Lung (tissue), 12 donors: ENCODE results near the gene TBCE. TPM values are rescaled to one million over a fixed set of nuclear protein-coding genes. Genes with fewer than 3 reads are reported as not detected.
"Not testable (repeated sequence)": the region's sequence is repeated elsewhere in the genome, so short reads cannot be mapped to it uniquely, and the experiment has no call there.

ENCODE experiments used
- ATAC-seq: fragments of 200-7000 bp; cut with Tn5 transposase; one replicate; pipeline ENCODE4 v1.9.1; 2020; ENCODE audit warnings: moderate number of reproducible peaks; ENCODE audit not compliant: insufficient read depth, low FRiP score
- DNase-seq, 3 donors: peaks; one replicate each; pipeline ENCODE4 v3.0.0-alpha.2; 2013 to 2017
- H3K27ac ChIP-seq, 2 donors: one replicate each; pipeline ENCODE4 v1.5.1; 2013; ENCODE audit warnings: mild to moderate bottlenecking in 2 of 2, moderate library complexity in 2 of 2, control low read depth in 1 of 2, inconsistent platforms in 1 of 2, low read depth in 1 of 2, low read length in 1 of 2
- H3K27me3 ChIP-seq, 3 donors: one replicate each; pipeline ENCODE4 v1.5.1; 2013; ENCODE audit warnings: low read length in 2 of 3; ENCODE audit not compliant: control insufficient read depth in 3 of 3, insufficient read depth in 3 of 3
- H3K36me3 ChIP-seq, 4 donors: one replicate each; pipeline ENCODE4 v1.5.1; 2013; ENCODE audit warnings: low read length in 4 of 4, mild to moderate bottlenecking in 1 of 4, moderate library complexity in 1 of 4; ENCODE audit not compliant: control insufficient read depth in 4 of 4, insufficient read depth in 4 of 4
- H3K4me1 ChIP-seq, 5 donors: one replicate each; pipeline ENCODE4 v1.5.1; 2013; ENCODE audit warnings: low read length in 5 of 5, mild to moderate bottlenecking in 2 of 5, moderate library complexity in 1 of 5; ENCODE audit not compliant: control insufficient read depth in 5 of 5, insufficient read depth in 5 of 5
- H3K4me3 ChIP-seq: one replicate; pipeline ENCODE4 v1.5.1; 2013; ENCODE audit warnings: mild to moderate bottlenecking, control low read depth, moderate library complexity
- H3K9ac ChIP-seq, 2 donors: one replicate each; pipeline ENCODE4 v1.5.1; 2013; ENCODE audit warnings: low read length in 2 of 2, control low read depth in 1 of 2; ENCODE audit not compliant: insufficient read depth in 1 of 2
- H3K9me3 ChIP-seq, 4 donors: one replicate each; pipeline ENCODE4 v1.5.1; 2013; ENCODE audit warnings: low read length in 3 of 4, mild to moderate bottlenecking in 1 of 4, moderate library complexity in 1 of 4; ENCODE audit not compliant: control insufficient read depth in 4 of 4, insufficient read depth in 3 of 4
- WGBS, 2 donors: extraction: QIAGEN DNeasy Blood & Tissue Kit; methylation state at CpG; one replicate each; pipeline ENCODE4 v1.1.7; 2013; 5-methylcytosine and 5-hydroxymethylcytosine counted together
- polyA plus RNA-seq, 2 donors: library from polyadenylated mRNA; stranded (reverse); fragments of 200-250 nt; gene quantifications; one replicate each; pipeline ENCODE4 v1.2.1, GENCODE V29; 2013
- total RNA-seq, 2 donors: library from RNA; depleted of rRNA in 1 of 2; stranded (reverse); fragments of >200 nt in 1 of 2; gene quantifications; one replicate each; pipeline ENCODE4 v1.2.1, GENCODE V29; 2014 to 2021
- TF ChIP-seq, protein P1 (sequence below): IDR thresholded peaks from 2 replicates; pipeline ENCODE4 v1.5.1; 2012; ENCODE audit warnings: mild to moderate bottlenecking; ENCODE audit errors: control extremely low read depth, extremely low read depth
- donor health status: control.
- donor health status: control.
- donor health status: Bipolar disorder and iron deficiency.
- donor health status: healthy.
- donor health status: DM: yes; HTN: yes; CAD: no.

TBCE gene
- total and polyA plus RNA-seq, 4 donors, result 16.4 to 39.2 (median 28.8) TPM

DNA sequence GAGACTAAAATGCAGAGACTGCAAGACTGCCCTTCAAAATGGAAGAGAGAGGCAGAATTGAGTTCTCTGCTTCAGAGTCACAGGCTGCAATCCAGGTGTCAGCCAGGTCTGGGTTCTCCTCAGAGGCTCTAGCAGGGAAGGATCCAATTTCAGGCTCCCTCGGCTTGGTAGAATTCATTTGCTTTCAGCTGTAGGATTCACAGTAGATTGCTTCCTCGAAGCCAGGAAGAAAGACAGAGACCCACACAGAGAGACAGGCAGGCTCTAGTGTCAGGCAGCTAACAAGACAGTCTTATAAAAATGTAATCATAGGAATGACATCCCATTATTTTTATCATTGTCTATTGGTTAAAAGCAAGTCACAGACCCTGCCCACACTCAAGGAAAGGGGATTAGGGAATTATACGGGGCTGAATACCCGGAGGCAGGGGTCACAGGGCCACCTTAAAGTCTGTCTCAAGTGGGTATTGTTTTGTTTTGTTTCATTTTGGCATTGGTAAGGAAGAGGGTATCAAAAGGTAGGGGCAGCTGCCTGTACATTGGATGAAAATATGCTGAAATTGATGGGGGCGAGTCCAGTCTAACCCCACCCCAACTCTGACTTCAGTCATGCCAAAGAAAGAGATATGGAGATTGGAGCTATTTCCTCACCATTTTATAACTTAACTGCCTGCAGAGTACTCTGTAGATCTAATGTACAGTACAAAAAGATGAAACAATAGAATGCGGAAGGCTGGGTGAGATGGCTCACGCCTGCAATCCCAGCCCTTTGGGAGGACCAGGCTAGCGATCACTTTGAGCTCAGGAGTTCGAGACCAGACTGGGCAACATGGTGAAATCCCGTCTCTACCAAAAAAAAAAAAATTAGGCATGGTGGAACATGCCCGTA lies 9.5 kb upstream of the TBCE start:
- H3K27me3 ChIP-seq, result no peaks in the 10 kb centered on the region
- 78 to 83% methylated on average over 11 of the region's 11 CpGs for WGBS, 2 donors
- DNase-seq, result no peak
- TF ChIP-seq, protein P1, sequence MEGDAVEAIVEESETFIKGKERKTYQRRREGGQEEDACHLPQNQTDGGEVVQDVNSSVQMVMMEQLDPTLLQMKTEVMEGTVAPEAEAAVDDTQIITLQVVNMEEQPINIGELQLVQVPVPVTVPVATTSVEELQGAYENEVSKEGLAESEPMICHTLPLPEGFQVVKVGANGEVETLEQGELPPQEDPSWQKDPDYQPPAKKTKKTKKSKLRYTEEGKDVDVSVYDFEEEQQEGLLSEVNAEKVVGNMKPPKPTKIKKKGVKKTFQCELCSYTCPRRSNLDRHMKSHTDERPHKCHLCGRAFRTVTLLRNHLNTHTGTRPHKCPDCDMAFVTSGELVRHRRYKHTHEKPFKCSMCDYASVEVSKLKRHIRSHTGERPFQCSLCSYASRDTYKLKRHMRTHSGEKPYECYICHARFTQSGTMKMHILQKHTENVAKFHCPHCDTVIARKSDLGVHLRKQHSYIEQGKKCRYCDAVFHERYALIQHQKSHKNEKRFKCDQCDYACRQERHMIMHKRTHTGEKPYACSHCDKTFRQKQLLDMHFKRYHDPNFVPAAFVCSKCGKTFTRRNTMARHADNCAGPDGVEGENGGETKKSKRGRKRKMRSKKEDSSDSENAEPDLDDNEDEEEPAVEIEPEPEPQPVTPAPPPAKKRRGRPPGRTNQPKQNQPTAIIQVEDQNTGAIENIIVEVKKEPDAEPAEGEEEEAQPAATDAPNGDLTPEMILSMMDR, result no peak
- H3K9ac ChIP-seq, result no peak overlapping the region
- H3K9me3 ChIP-seq, result no peaks in the 10 kb centered on the region
- no peaks in the 10 kb centered on the region for H3K36me3 ChIP-seq
- H3K4me3 ChIP-seq, result no peak overlapping the region
- H3K27ac ChIP-seq, result no peak overlapping the region
- no peaks in the 10 kb centered on the region for H3K4me1 ChIP-seq
- no peak for ATAC-seq

DNA sequence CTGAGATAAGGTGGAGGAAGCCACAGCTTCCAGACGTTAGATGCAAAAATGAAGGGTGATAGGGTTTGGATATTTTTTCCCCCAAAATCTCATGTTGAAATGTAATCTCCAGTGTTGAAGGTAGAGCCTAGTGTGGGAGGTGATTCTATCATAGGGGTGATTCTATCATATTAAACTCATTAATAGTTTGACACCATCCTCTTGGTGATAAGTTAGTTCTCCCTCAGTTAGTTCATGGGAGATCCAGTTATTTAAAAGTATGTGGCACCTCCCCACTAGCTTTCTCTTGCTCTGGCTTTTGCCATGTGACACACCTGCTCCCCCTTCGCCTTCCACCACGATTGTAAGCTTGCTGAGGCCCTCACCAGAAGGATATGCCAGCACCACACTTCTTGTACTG lies 8.3 kb upstream of the TBCE start:
- Histone ChIP-seq H3K9me3 (no peaks in the 10 kb centered on the region), H3K4me3 (no peak overlapping the region), H3K9ac (no peak overlapping the region), H3K27ac (no peak overlapping the region), H3K36me3 (no peaks in the 10 kb centered on the region), H3K27me3 (no peaks in the 10 kb centered on the region), H3K4me1 (no peaks in the 10 kb centered on the region)
- no peak for DNase-seq
- ATAC-seq, result no peak
- TF ChIP-seq, protein P1, result no peak
- 85 to 90% methylated on average over 3 of the region's 3 CpGs for WGBS, 2 donors

DNA sequence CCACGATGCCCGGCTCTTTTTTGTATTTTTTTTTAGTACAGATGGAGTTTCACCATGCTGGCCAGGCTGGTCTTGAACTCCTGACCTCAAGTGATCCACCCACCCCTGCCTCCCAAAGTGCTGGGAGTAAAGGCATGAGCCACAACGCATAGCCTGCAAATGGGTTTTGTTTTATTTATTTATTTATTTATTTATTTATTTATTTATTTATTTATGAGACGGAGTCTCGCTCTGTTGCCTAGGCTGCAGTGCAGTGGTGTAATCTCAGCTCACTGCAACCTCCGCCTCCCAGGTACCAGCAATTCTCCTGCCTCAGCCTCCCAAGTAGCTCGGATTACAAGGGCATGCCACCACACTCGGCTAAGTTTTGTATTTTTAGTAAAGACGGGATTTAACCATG lies 3.0 kb upstream of the TBCE start:
- not testable (repeated sequence) for DNase-seq, H3K9me3 ChIP-seq, H3K4me1 ChIP-seq, H3K27ac ChIP-seq, H3K4me3 ChIP-seq, H3K27me3 ChIP-seq, H3K9ac ChIP-seq, ATAC-seq, H3K36me3 ChIP-seq
- WGBS, 2 donors, result 97% methylated on average over 9 of the region's 9 CpGs

DNA sequence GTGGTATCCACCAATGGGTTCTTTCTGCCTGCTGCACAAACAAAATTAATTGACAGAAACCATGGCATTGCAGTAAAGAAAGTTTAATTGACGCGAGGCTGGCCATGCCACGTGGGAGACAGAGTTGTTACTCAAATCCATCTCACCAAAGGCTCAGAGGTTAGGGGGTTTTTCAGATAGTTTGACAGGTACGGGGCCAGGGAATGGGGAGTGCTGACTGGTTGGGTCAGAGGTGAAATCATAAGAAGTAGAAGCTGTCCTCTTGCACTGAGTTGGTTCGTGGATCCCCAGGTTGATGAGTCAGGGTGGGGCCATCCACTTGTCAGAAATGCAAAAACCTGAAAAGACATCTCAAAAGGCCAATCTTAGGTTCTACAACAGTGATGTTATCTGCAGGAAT lies 941 bp upstream of the TBCE start:
- WGBS, 2 donors, result 87 to 93% methylated on average over 5 of the region's 5 CpGs
- Histone ChIP-seq H3K9ac (no peak overlapping the region), H3K4me1 (peaks cover 0 to 2% (median 0%) of the 10 kb centered on the region in 5 donors), H3K4me3 (no peak overlapping the region), H3K36me3 (peaks cover 0 to 3% (median 0%) of the 10 kb centered on the region in 4 donors), H3K27ac (peak overlapping the region in 1 of 2 donors; percentile 10), H3K9me3 (no peaks in the 10 kb centered on the region), H3K27me3 (no peaks in the 10 kb centered on the region)
- ATAC-seq (no peak), DNase-seq (no peak)
- TF ChIP-seq, protein P1, result no peak
